Measurements from ENCODE around the gene JPH4.
"Not testable (repeated sequence)": the region's sequence is repeated elsewhere in the genome, so short reads cannot be mapped to it uniquely, and the experiment has no call there.

Gene JPH4
- 0.13 to 0.15 reads per million in 2 donors for total RNA-seq

DNA sequence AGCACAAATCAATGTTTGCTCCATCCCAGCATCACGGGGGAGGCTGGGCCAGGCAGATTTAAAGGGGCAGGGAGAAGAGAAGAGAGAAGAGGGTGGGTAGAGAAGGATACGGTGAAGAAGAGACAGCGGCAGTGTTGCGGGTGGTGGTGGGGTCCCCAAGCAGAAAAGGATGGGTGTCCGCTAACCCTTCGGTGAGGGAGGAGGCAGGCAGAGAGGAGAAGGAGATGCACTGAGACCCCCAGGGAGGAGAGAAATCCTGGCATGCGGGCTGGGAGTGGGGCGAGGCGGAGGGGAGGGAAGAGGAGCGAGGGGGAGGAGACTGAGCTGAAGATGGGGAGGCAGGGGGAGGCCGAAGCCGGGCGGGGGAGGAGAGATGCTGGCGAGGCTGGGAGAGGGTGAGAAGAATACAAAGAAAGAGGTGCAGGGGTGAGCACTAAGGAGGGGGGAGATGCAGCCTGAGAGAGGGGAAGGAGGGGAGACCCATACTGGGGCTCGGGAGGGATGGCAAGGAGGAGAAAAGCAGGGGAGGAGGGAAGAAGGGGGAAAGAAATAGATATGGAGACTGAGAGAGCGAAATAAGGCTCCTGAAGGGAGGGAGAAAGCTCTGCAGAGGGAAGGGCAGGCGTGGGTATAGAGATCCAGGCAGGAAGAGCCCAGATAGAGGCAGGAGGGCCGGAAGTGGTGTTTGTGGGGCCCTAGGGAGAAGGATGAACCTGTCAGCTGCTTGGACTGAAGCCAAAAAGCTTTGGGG is at the start of gene JPH4:
Gene JPH4 (minus strand): TSS at position 231 of the 751 bp plus-strand sequence. CDS start 1,337 bp downstream, outside the sequence.
- no peak for DNase-seq

DNA sequence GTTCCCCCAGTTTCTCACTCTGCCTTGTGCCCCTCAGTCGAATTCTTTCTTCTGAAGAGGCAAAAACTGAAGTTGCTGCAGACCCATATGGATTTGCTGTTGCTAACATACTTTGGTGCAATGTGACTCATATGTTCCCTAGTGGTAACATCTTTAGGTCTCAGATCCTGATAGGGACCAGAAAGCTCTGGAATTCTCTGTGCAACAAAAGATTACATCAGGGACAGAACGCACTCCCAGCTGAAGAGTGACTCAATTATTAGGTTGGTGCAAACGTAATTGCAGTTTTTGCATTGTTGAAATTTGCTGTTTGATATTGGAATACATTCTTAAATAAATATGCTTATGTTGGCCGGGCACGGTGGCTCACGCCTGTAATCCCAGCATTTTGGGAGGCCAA is 49.4 kb upstream of the JPH4 start:
- no peak for DNase-seq

DNA sequence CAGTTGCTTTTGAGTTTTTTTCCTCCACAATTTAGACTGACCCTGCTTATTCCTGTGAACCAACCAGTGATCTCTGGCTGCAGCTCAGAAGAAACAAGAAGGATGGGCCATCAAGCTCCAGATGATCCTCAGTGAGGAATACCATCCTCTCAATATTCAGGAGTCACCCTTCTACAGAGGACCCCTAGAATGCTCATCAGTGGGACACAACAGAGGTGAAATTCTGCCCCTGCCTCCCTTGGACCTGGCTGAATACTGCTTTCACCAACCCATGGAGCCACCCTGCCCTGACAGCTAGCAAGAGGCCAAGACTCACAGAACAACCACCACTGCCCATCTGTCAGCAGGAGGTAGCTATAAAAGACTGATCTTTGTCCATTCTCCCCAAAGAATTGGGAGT is 48.4 kb upstream of the JPH4 start:
- no peak for DNase-seq

DNA sequence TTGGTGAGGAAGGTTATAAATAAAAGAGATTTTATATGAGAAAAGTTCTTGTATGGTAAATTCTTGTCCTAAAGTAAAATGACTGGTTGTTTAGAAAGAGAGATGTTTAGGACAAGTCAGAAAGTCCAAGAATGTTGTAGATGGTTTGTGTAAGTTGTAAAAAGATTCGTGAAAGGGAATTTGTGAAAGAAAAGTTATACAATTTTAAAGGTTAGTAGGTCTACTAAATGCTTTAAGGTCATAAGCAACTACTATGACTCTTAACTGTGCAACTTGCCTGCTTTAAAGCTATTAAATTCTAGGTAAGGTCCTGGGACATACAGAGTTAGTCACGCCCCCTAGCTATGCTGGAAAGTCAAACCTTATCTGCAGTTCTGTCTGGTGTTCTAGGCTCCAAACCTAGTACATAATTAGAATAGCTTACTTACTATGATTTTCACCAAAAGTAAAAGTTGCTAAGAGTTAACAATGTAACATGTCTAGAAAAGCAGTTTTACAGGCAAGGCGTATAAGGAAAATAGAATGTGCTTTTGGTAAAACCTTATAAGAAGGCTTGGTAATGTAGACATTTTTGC is 46.3 kb upstream of the JPH4 start:
- DNase-seq: no peak

DNA sequence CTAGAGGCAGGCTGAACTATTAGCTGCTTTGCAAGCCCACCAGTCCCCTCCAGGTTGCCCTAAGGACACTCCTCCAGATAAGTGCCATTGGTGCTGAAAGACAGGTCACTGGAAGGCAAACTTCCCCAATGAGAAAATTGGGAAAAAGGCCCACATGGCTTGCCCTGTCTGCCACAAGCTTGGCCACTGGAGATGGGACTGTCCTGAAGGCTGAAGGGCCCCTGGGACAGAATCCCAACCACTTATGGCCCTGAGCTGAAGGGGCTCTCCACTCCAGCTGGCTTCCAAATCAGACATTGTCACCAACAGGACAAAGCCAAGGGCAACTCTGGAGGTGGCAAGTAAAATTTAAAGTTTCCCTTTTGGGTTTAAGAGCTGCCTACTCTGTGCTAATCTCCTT is 45.4 kb upstream of the JPH4 start:
- DNase-seq: no peak

DNA sequence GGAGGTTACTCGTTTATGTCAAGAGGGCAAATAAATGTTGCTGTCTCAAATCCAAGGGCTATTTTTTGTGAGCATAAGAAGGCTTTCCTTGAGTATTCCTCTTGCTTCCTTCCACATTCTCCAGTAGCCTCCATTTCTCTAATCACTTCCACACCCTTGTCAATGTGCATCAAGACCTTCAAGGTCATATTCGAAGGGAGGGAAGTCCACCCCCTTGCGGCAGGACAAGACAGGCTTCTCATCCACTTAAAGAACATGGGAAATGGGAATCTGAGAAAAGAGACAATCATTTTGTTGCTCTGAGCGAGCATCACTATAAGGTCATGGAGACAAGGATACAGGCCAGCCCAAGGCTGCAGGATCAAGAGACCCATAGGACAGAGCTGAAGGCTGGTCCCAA is 44.4 kb upstream of the JPH4 start:
- no peak for DNase-seq

DNA sequence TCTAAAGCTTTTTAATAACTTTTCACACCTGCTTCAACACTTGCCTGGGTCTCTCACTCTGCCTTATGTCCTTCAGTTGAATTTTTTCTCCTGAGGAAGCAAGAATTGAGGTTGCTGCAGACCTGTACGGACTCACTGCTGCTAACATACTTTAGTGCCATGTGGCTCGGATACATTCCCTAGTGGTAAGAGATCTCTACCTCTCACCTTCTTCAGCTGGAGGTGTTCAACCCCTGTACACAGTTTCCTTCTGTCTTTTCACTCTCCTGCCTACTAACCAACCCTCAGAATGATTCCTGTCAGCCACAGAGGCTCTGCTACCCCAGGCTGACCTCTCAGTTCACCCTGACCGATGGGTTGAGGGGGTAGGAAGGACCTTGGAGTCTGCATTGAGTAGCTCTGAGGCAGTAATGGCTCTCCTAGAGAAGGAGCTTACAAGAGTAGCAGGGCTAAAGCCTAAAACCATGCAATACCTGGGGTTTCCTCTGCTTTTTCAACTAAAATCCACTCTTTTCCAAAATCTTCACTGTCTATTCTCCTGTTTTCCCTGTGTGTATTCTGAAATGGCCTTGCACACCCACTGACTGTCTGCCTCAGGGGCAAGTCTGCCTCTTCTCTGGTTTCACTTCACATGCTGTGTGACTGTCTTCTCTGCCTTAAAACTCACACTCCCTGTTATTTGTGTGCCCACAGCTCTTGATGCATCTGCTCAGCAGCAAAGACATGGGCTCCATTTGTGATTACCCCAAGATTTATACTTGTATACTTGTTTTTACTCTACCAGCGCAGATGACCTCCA is 43.5 kb upstream of the JPH4 start:
- DNase-seq: no peak

DNA sequence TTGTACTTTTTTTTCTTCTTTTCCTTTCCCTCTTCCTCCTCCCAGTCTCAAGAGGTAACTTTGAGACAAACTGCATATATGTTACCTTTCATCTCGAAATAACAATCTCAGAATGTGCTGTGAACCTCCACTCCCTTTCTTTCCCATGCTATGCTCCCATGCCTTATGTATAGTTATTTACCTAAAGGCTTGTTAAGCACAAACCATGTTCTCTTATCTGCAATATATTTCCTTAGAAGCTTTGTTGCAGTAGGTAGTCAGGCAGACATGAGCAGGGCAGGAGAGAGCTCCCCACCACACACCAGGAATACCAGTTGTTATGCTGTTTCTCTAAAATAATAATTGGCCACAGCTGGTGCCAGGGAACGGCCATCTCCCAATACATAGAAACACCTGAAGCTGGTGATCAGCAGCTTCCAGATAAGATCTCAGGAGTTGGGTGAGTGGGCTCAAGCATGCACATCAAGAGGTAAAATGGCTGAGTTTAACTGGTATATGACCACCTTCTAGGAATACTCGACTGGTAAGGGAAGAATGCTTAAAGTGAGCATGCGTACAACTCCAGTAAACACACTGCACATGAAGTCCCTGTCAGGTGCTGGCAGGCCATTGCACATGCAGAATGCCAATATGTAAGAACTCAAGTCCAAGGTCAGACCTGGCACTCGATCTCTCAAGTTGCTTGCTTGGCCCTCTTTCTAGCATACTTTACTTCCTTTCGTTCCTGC is 42.8 kb upstream of the JPH4 start:
- DNase-seq: no peak

DNA sequence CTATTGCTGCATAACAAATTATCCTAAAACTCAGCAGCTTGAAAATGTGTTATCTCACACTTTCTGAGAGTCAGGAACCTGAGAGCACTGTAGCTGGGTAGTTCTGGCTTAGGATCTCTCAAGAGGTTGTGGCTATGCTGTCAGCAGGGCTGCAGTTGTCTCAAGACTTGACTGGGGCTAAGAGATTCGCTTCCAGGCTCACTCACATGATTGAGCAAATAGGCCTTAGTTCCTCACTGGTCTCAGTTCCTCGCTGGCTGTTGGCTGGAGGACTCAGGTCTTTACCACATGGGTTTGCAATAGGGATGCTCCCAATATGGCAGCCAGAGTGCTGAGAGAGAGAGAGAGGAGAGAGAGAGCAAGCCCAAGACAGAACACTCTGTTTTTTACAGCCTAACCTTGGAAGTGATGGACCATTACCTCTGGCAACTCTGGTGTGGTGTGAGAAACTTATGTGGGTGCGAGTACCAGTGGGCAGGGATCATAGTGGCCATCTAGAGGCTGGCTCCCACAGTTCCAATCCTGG is 41.6 kb upstream of the JPH4 start:
- DNase-seq: no peak

DNA sequence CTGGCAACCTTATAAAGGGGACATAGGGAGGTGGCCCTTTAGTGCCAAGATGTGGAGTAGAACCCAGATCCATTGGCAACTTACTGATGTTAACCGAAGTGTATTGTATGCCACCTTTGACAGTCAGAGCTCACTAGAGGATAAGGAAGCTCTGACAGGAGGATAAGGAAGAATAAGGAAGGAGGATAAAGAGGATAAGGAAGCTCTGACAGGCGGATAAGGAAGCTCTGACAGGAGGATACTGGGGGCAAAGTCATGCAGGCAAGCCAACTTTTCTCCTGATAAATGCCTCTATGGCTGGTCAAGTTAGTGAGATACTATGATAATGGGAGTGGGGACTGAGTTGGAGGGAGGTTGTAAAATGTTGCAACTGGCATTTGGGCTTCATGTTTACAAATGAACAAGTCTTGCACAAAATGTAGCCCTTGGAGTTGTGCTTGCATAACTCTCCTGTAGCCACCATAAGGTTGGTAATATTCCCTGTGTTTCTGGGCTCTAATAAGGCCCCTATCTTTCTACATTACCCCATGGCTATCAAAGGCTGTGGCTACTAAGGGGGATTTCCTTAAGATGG is 39.9 kb upstream of the JPH4 start:
- no peak for DNase-seq

DNA sequence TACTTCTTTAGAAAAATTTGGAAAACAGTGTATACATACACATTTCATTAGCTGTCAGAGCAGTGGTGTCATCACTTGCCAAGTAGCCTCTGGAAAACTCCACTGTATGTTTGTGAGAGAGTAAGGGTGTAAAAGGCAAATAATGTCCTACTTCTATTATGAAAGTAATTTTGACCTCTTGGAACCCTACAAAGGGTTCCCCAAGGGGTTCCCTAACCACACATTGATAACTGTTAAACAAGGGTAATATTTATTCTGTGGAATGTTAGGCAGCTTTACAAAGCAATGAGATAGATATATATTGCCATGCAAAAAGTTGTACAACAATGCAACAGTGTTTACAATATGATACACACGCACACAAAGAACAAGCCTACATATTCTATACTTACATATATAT is 38.9 kb upstream of the JPH4 start:
- no peak for DNase-seq

DNA sequence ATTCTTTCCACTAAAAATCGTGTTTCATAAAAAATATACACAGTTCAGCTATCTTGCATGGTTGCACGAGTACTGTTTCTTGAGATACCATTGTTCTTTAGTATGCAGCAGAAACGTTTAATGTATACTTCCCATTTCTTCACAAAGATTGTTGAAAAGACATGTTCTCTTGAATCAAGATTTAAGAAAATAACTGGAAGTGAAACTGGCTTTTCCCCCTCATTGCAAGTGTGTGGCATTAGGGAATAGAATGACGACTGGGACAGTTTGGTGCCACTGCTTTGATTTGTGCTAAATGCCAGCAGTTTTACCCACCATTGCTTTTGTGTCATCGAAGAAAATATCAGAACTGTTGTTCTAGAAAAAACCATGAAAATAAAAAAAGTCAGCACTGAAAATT is 37.3 kb upstream of the JPH4 start:
- DNase-seq: no peak

DNA sequence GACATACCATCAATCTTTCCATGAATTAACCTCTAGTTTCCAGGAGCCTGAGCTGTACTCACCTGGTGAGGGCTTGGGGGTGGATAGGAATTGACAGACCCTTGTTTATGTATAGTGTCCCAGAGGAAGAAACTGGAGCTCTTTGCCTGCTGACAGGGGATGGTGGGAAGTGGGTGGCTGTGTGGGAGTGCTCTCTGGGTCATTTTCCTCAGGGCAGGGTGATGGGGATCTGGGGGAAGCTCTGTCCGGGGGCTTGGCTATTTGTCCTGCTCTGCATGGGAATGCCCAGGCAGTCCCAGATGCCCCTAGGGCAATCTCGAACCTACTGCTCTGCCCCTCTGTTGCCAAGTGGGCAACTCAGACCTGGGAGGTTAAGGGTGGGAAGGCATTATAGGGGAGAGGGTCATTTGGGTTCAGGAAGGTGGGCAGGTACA is 35.8 kb upstream of the JPH4 start:
- DNase-seq: no peak

DNA sequence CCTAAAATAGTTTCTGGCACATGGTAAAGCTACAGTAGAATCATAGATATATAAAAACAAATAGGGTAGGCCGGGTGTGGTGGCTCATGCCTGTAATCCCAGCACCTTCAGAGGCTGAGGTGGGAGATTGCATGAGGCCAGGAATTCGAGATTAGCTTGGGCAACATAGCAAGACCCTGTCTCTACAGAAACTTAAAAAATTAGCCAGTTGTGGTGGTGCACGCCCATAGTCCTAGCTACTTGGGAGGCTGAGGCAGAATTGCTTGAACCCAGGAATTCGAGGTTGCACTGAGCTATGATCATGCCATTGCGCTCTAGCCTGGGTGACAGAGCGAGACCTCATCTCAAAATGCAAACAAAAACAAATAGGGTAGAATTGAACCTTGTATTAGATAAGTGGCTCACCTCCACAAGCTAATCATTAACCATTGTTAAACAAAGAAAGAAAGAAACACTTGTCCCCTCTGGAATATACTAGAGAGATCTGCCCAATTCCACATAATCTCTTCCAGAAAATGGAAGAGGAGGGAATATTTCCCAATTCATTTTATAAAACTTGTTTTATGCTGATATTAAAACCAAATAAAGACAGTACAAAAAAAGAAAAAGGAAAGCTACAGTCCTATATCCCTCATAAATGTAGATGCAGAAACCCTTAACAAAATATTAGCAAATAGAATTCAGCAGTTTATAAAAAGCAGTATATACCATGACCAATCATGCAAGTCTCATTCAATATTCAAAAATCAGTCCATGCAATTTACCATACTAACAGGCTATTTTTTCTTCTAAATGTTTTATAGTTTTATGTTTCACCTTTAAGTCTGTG is 34.9 kb upstream of the JPH4 start:
- no peak for DNase-seq

DNA sequence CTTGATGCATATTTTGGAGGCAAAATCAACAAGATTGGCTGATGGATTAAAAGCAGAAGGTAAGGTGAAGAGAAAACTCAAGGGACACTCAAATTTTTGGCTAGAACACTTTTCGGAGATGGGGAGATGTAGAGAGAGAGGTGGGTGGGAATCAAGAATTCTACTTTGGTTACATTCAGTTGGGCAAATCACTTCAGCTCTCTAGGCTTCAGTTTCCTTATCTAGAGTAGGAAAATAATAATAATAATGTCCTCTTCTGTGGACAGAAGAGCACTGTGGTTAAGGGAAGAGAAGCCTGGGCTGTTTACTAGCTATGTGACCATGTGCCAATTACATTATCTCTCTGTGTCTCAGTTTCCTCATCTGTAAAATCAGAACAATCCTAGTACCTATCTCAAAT is 34.2 kb upstream of the JPH4 start:
- DNase-seq: no peak

DNA sequence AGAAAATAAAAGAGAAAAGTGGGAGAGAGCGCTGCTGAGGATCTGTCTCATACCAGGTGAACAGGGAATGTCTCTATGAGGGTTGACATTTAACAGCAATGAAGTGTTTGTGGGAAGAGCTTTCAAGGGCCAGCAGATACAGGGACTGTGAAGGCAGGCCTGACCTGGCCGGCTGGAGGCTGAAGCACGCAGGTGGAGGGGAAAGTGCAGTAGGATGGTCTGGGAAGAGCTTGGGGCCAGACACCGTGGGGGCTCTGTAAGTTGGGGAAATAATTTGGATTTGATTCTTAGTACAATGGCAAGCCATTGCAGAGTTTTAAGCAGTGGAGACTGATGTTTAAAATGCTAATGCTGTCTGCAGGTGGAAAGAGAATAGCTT is 33.8 kb upstream of the JPH4 start:
- DNase-seq: no peak

DNA sequence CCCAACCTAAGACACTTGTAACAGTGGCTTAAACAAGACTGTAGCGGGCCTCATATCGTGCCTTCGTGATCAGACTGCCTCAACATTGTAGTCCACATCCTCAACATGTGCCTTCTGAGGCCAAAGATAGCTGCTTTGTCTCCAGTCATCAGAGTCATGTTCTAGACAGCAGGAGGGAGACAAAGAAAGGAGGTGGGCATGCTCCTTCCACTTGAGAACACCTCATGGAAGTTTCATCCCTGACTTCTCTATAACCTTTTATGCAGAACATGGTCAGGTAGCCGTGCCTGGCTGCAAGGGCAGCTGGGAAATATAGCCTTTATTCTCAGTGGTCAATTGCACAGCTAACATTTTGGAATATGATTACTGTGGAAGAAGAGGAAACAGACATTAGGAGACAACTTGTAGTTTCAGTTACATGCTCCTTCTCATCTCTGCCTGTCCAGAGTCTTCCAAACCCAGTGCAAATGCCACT is 32.3 kb upstream of the JPH4 start:
- no peak for DNase-seq

DNA sequence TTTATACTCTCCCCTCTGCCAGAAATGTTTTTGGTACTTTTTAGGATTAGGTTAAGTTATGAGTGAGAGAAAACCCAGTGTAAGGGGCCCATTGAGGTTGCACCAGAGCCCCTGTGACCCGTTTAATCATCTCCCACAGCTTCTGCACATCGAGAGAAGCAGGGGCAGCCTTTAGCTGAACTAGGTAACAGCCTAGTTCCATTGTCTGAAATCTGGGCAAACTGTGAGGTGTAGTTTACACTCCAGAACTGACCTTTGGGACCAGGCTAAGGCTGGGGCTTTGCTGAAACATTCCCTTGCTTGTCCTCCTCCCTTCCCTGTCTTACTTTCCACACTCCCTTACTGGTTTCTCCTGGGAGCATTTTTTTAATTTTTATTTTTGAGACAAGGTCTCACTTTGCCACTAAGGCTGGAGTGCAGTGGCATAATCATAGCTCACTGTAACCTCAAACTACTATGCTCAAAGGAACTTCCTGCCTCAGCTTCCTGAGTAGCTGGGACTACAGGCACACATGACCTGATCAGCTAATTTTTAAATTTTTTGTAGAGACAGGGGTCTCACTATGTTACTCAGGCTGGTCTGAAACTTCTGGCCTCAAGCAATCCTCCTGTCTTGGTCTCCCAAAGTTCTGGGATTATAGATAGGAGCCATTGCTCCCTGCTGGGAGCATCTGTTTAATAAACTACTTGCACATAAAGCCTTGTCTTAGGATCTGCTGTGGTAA is 31.7 kb upstream of the JPH4 start:
- no peak for DNase-seq

DNA sequence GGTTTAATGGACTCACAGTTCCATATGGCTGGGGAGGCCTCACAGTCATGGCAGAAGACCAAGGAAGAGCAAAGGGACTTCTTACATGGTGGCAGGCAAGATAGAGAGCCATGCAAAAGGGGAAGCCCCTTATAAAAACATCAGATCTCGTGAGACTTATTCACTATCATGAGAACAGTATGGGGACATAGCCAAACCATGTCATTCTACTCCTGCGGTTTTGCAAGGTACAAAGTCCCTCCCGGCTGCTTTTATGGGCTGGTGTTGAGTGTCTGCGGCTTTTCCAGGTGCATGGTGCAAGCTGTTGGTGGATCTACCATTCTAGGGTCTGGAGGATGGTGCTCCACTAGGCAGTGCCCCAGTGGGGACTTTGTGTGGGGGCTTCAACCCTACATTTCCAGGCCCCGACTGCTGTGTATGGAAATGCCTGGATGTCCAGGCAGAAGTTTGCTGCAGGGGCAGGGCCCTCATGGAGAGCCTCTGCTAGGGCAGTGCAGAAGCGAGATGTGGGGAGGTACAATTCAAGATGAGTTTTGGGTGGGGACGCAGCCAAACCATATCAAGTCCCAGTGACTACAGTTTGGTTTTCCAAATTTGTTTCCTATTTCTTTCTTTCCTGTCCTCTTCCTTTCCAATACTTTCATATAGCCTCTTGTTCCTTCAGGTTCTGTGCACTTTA is 31.0 kb upstream of the JPH4 start:
- DNase-seq: not testable (repeated sequence)

DNA sequence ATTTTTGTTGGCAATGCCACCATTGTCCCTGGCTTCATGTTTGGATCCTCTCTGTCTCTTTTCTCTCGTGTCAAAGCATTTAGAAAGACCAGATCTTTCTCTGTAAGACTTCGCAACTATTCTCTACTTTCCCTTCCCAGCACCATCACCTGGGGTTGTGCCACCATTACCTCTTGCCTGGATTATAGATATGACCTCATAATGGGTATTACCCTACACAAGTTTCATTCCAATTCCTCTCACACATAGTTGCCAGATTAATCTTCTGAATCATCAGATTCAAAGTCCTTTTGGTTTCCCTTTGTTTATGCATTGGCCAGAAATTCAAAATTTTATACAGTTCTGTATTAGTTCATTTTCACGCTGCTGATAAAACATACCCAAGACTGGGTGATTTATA is 30.4 kb upstream of the JPH4 start:
- no peak for DNase-seq
